Lung (tissue), 12 donors: ENCODE data around the gene TRIM4. TPM values are rescaled to one million over a fixed set of nuclear protein-coding genes. Genes with fewer than 3 reads are reported as not detected.

ENCODE experiments used
- ATAC-seq: fragments of 200-7000 bp; cut with Tn5 transposase; one replicate; pipeline ENCODE4 v1.9.1; 2020; ENCODE audit warnings: moderate number of reproducible peaks; ENCODE audit not compliant: insufficient read depth, low FRiP score
- DNase-seq, 3 donors: peaks; one replicate each; pipeline ENCODE4 v3.0.0-alpha.2; 2013 to 2017
- H3K27ac ChIP-seq, 2 donors: one replicate each; pipeline ENCODE4 v1.5.1; 2013; ENCODE audit warnings: mild to moderate bottlenecking in 2 of 2, moderate library complexity in 2 of 2, control low read depth in 1 of 2, inconsistent platforms in 1 of 2, low read depth in 1 of 2, low read length in 1 of 2
- H3K27me3 ChIP-seq, 3 donors: one replicate each; pipeline ENCODE4 v1.5.1; 2013; ENCODE audit warnings: low read length in 2 of 3; ENCODE audit not compliant: control insufficient read depth in 3 of 3, insufficient read depth in 3 of 3
- H3K36me3 ChIP-seq, 4 donors: one replicate each; pipeline ENCODE4 v1.5.1; 2013; ENCODE audit warnings: low read length in 4 of 4, mild to moderate bottlenecking in 1 of 4, moderate library complexity in 1 of 4; ENCODE audit not compliant: control insufficient read depth in 4 of 4, insufficient read depth in 4 of 4
- H3K4me1 ChIP-seq, 5 donors: one replicate each; pipeline ENCODE4 v1.5.1; 2013; ENCODE audit warnings: low read length in 5 of 5, mild to moderate bottlenecking in 2 of 5, moderate library complexity in 1 of 5; ENCODE audit not compliant: control insufficient read depth in 5 of 5, insufficient read depth in 5 of 5
- H3K4me3 ChIP-seq: one replicate; pipeline ENCODE4 v1.5.1; 2013; ENCODE audit warnings: mild to moderate bottlenecking, control low read depth, moderate library complexity
- H3K9ac ChIP-seq, 2 donors: one replicate each; pipeline ENCODE4 v1.5.1; 2013; ENCODE audit warnings: low read length in 2 of 2, control low read depth in 1 of 2; ENCODE audit not compliant: insufficient read depth in 1 of 2
- H3K9me3 ChIP-seq, 4 donors: one replicate each; pipeline ENCODE4 v1.5.1; 2013; ENCODE audit warnings: low read length in 3 of 4, mild to moderate bottlenecking in 1 of 4, moderate library complexity in 1 of 4; ENCODE audit not compliant: control insufficient read depth in 4 of 4, insufficient read depth in 3 of 4
- CTCF ChIP-seq: IDR thresholded peaks from 2 replicates; pipeline ENCODE4 v1.5.1; 2012; ENCODE audit warnings: mild to moderate bottlenecking; ENCODE audit errors: control extremely low read depth, extremely low read depth
- WGBS, 2 donors: extraction: QIAGEN DNeasy Blood & Tissue Kit; methylation state at CpG; one replicate each; pipeline ENCODE4 v1.1.7; 2013; 5-methylcytosine and 5-hydroxymethylcytosine counted together
- polyA plus RNA-seq, 2 donors: library from polyadenylated mRNA; stranded (reverse); fragments of 200-250 nt; gene quantifications; one replicate each; pipeline ENCODE4 v1.2.1, GENCODE V29; 2013
- total RNA-seq, 2 donors: library from RNA; depleted of rRNA in 1 of 2; stranded (reverse); fragments of >200 nt in 1 of 2; gene quantifications; one replicate each; pipeline ENCODE4 v1.2.1, GENCODE V29; 2014 to 2021
- donor health status: control.
- donor health status: control.
- donor health status: Bipolar disorder and iron deficiency.
- donor health status: healthy.
- donor health status: DM: yes; HTN: yes; CAD: no.

Gene TRIM4
- total and polyA plus RNA-seq, 4 donors, result 14.0 to 34.3 (median 21.7) TPM

- no peaks in the 10 kb centered on the region for H3K27me3 ChIP-seq
- 92 to 95% methylated on average over 1 of the region's 1 CpG for WGBS, 2 donors
- no peak overlapping the region for H3K4me3 ChIP-seq
- H3K36me3 ChIP-seq, result no peaks in the 10 kb centered on the region
- H3K4me1 ChIP-seq, result no peaks in the 10 kb centered on the region
- no peak overlapping the region for H3K9ac ChIP-seq
- TF ChIP-seq CTCF, result no peak
- no peak for ATAC-seq
- DNase-seq, result no peak
- H3K9me3 ChIP-seq, result no peaks in the 10 kb centered on the region
- H3K27ac ChIP-seq, result no peak overlapping the region
Observed at GRCh38 chr7:99855236-99855635, 64.1 kb downstream of the TRIM4 start.

GRCh38 chr7:99848420-99849216, 70.7 kb downstream of the TRIM4 start:
- Histone ChIP-seq H3K4me3 (no peak overlapping the region), H3K4me1 (peaks cover 0 to 3% (median 0%) of the 10 kb centered on the region in 5 donors), H3K27ac (no peak overlapping the region), H3K27me3 (no peaks in the 10 kb centered on the region), H3K9me3 (no peaks in the 10 kb centered on the region), H3K9ac (no peak overlapping the region), H3K36me3 (no peaks in the 10 kb centered on the region)
- DNase-seq (no peak), ATAC-seq (no peak)
- TF ChIP-seq CTCF, result no peak
- 71 to 83% methylated on average over 6 of the region's 6 CpGs for WGBS, 2 donors

GRCh38 chr7:99844328-99844727, 75.0 kb downstream of the TRIM4 start:
- 71 to 83% methylated on average over 1 of the region's 1 CpG for WGBS, 2 donors
- H3K9ac ChIP-seq, result no peak overlapping the region
- H3K27ac ChIP-seq, result no peak overlapping the region
- no peak for ATAC-seq
- DNase-seq, result no peak
- TF ChIP-seq CTCF, result no peak
- H3K27me3 ChIP-seq, result no peaks in the 10 kb centered on the region
- H3K4me1 ChIP-seq, result peaks cover 0 to 3% (median 0%) of the 10 kb centered on the region in 5 donors
- H3K36me3 ChIP-seq, result no peaks in the 10 kb centered on the region
- H3K9me3 ChIP-seq, result no peaks in the 10 kb centered on the region
- no peak overlapping the region for H3K4me3 ChIP-seq

- DNase-seq (peak in 2 of 3 donors; percentile 34 to 40), ATAC-seq (no peak)
- no peaks in the 10 kb centered on the region for H3K27me3 ChIP-seq
- peaks cover 0 to 3% (median 0%) of the 10 kb centered on the region in 5 donors for H3K4me1 ChIP-seq
- TF ChIP-seq CTCF, result no peak
- no peak overlapping the region for H3K27ac ChIP-seq
- H3K36me3 ChIP-seq, result no peaks in the 10 kb centered on the region
- no peak overlapping the region for H3K4me3 ChIP-seq
- no peaks in the 10 kb centered on the region for H3K9me3 ChIP-seq
- no peak overlapping the region for H3K9ac ChIP-seq
- WGBS, 2 donors, result 67 to 85% methylated on average over 4 of the region's 4 CpGs
Observed at GRCh38 chr7:99843808-99844207, 75.5 kb downstream of the TRIM4 start.
